CD4-positive, alpha-beta T cell treated with Interleukin-1 beta for 1 hour (primary cell): ENCODE measurements around the gene FAM9C.
A peak's percentile ranks its signal among the peaks of the same experiment; 100 is the strongest.
"Not testable (repeated sequence)": the region's sequence is repeated elsewhere in the genome, so short reads cannot be mapped to it uniquely, and the experiment has no call there.

ENCODE experiments used
- DNase-seq, 2 donors: peaks; one replicate each; pipeline ENCODE4 v3.0.0-alpha.2; 2020 to 2022

The FAM9C gene

DNA sequence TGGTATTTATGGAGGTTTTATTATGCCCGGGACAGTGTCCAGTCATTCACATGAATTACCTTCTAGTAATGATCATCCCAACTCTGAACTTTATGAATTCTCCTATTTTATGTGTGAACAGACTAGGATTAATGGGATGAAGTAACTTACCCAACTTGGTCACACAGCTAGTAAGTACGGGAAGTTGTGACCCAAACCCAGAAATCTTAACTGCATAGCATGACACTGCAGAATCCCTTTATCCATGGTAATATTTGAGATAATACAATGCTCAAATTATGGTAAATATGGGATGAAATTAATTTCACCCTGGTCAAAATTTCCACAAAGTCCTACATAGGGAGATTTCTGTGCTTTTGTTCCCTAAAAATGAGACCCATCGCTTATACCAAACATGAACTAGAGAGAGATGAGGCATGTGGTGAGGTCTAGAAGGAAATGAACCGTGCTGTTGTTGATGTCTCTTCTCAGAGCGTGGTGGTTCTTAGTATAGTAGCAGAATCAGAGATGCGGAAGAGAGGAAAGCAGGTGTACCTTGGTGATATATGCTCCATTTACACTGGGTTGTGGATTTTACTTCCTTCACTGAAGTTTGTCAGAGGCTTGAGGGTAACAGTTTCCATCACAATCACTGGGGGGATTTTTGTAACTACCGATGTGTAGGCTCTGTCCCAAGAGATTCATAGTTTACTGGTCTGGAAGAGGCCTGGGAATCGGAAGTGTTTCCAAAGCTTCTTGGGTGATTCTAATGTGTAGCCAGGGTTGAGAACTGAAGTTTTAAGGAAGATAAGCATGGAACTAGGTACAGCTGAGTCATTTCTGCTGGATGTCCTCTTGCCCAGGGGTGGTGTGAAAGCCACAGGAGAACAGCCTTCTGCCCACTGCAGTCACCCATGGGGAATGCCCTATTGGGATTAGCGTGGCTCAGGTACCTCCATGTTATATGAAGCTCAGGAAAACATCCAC lies 30.2 kb upstream of the FAM9C start:
- DNase-seq, result peak in 1 of 2 donors; percentile 21

DNA sequence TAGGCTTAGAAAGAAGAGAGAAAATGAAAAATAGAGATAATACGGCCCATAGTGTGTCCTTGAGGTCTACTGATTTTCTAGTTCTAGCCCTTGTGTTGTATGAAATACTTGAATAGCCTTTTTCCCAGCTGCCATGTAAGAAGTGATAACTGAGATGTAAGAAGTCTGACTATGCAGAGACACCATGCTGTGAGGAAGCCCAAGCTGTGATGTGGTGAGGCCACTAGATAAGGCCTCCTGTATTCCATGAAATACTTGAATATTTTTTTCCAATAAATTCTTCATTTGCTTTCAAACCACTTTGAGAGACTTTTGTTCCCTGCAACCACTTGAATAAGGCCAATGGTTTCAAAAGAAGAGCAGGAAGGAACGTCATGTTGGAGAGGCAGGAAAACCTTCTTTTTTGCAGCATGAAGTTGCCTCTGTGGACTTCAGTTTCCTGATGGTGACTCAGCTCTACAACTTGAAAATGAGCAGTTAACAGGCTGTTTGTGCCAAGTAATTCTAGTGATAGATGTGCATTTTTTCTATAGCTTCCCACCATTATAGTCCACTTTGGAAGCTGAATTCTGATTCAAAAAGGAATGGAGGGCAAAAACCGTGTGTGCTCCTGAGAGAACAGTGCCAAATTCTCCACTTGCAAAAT lies 25.5 kb upstream of the FAM9C start:
- DNase-seq, result no peak

GRCh38 chrX:13068651-13069050 lies 24.2 kb upstream of the FAM9C start:
- no peak for DNase-seq

DNA sequence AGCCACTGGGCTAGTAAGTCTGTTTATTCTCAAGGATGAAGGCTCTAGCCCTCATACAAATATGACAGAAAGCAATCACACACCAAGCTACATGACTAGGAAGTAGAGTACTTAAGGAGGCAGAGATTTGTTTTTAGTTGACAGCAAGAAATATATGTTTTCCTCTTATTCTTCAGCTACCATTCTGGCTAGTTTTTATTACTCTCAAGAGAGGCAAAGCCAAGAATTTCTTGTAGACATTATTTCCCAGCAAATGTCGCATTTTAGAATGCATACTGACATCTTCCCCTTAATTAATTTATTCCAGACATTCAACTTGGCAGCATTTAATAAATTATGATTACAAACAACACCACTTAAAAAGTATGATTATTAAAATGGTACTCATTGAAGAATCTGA lies 23.4 kb upstream of the FAM9C start:
- DNase-seq, result no peak

- no peak for DNase-seq
Observed at GRCh38 chrX:13066391-13066790, 22.0 kb upstream of the FAM9C start.

- no peak for DNase-seq
Observed at GRCh38 chrX:13064599-13065143, 20.3 kb upstream of the FAM9C start.

GRCh38 chrX:13063124-13063523 lies 18.7 kb upstream of the FAM9C start:
- DNase-seq, result not testable (repeated sequence)

- DNase-seq, result not testable (repeated sequence)
Observed at GRCh38 chrX:13062331-13062730, 17.9 kb upstream of the FAM9C start.

- not testable (repeated sequence) for DNase-seq
Observed at GRCh38 chrX:13061215-13061708, 16.8 kb upstream of the FAM9C start.

DNA sequence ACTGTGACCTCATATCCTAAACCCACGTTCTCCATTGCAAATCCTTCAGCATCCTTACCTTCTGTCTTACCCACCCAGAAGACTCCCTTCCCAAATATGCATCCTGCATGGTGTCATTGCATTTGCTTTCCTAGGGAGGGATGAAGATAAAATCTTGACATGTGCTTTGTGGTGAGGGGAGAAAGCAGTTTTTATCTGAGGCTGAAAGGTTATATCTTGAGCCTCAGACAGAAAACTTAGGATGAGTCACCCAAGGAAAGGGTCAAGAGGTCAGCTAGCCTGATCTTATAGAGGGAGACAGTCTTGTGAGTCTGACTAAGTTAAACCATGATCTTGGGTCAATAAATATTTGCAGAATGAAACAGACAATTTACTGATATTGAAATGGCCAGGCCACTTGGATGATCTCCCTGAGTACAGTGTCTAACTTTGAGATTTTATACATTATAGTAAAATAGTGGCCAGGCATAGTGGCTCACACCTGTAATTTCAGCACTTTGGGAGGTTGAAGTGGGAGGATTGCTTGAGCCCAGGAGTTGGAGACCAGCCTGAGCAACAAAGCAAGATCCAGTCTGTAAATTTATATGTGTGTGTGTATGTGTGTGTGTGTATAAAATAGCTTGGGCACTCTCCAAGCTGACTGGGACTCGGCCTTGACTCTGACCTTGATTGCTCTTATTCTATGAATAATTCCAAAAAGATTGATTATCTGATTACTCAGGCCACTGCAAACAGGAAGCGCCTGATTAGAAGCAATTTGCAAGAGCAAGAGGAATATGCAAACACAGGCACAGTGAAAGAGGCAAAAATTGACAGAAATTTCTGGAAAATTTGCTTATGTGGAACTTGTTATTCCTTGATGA lies 15.4 kb upstream of the FAM9C start:
- no peak for DNase-seq

DNA sequence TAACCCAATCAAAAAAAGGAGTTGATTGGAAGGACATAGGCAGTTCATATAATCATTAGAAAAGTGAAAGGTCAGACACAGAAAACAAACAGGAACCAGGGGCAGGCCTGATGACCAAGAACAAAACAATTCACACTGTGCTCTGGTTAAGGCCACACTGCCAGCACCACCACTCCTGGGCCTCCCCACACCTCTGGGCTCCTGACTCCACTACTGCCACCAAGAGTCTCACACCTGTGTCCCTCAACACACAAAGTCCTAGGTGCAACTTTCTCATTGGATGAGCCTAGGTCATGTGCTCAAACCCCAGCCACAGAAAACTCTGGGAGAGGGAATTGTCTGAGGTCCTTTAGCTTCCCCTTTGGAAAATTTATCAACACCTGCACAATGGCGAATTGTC lies 11.1 kb upstream of the FAM9C start:
- DNase-seq, result no peak

GRCh38 chrX:13053171-13053570 lies 8.8 kb upstream of the FAM9C start:
- no peak for DNase-seq

DNA sequence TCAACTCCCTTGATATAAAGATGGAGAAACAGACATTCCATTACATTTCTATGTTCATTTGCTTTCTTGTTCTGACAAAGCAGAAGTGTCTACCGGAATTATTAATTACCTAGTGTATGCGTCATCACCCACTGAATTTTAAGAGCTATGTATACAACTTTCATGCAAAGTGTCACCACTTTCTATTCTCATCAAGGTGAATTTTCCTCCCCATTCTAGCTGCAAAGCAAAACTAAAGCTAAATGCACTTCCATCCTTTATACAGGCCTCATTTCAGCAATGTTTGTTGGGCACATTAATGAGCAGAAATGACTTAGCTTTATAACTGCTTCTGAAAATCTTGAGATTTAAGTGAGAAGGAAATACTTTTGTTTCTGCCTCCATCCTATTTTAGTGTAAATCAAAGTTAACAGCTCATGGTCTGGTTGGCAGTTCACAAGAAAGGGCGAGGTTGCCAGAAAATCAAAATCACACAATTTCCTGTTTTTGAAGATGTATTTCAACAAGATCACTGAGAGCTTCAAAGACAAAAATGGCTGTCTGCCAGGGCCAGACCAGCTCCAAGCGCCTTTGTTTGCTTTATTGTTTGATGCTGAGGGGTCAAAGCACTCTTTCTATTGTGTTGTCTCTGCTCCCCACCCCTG lies 7.2 kb upstream of the FAM9C start:
- peak; percentile 41 to 62 for DNase-seq

GRCh38 chrX:13051167-13051528 lies 6.7 kb upstream of the FAM9C start:
- DNase-seq, result no peak

DNA sequence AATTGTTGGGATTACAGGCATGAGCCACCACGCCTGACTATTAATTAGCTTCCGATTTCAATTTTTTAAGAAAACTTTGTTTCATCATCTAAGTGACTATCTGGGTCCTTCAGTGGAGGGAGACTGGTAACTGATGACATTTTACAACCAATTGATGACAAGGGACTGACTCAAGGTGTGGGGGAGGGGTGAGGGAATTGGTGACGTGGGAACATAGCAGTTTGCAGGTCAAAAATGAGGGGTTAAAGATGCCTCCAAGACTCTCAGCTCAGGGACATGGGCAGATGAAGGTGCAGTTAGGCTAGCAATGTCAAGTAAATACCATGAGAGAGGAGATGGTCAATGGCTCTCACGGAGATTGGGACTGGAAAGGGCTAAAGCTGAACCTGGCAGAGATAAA lies 5.7 kb upstream of the FAM9C start:
- no peak for DNase-seq

DNA sequence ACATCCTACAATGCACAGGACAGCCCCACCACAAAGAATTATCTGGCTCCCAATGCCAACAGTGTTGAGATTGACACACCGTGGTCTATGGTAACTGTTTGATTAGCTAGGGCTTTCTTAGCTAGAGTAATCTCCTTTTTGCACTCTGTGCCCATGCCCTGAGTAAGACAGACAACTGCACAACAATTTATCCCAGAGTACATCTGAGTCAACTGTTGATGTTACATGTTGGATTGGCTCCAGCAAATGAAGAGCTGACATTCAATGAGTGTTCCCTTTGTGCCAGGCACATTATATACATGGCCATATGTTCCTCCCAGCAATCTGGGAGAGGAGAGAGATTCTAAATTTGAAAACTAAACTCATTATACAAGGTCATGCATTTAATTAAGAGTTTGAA lies 3.9 kb upstream of the FAM9C start:
- no peak for DNase-seq

DNA sequence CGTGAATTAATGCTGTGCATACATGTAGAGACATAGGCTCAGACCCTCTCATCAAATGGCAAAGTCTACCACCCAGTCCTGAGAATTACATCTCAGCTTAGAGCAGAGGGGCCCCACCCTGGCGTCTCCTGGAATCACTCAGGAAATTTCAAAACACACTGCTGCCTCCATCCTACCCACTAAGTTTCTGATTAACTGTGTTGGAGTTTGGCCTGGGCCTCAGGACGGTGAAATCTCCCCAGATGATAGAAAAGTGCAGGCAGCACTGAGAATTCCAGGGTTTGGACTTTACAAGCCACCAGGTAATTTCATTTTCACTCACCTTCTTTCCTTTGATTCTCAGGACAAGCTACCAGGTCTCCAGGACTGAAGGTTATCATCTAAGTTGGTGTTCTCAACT lies 3.3 kb upstream of the FAM9C start:
- DNase-seq, result no peak

DNA sequence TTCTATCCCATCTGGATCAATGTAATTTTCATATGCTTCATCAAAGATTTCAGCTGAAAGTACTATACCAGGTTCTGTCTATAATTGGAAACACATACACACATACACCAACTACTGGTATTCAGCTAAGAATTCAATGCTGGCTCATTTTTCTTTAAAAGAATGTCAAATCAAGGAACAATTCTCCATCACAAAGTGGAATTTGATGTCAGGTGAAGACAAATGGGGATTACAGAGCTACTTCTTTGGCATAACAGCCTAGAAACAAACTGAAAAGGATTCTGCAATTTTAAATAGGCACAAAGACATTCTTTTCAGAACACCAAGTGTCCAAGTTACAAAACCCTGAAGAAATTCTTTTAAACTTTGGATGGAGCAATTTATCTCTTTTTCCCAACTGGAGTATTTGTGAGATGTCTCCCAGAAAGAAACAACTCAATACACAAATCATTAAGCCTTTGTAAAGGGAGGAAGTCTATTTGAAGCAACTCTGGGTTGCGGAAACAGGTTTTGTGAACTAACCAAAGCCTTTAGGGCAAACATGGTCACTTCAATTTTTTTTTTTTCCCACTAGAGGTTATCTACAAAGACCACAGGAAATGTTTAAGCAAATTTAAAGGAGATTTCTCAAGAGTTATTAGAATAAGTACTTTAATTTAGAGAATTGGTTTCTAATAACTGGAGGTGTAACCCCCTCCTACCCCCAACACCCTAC lies 1.9 kb upstream of the FAM9C start:
- DNase-seq, result no peak

DNA sequence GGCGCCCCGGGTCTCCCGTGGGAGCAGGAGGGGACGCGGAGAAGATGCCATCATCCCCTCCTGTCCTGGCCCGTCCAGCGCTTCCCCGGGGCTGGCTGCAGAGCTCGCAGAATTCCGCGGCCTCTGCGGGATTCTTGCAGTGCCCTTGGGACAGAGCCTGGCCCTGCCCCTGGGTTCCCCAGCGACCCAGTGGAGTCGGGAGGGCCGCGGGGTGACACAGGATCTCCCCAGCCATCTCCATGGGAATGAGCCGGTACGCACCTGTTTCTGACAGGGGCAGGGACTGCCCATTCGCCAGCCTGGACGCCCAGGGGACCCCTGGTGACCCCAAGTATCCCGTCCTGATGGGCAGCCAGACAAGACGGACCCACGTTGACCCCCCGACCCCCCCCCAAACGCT lies 482 bp downstream of the FAM9C start:
- no peak for DNase-seq

- DNase-seq, result no peak
Observed at GRCh38 chrX:13043138-13043537, 1.3 kb downstream of the FAM9C start.

GRCh38 chrX:13036896-13037295 lies 7.5 kb downstream of the FAM9C start:
- no peak for DNase-seq

GRCh38 chrX:13033193-13033592 lies 11.2 kb downstream of the FAM9C start:
- DNase-seq, result no peak
